HEK293 (cell line): Measurements from ENCODE around the gene THAP12.
A peak's percentile ranks its signal among the peaks of the same experiment; 100 is the strongest.

ENCODE experiments used
- CTCF ChIA-PET: fragments of 350-600 bp; formaldehyde crosslinking; extraction: SDS; loops from one replicate; lab custom pipeline; 2021; ENCODE audit warnings: antibody characterized with exemption; lab: Yijun Ruan, JAX
- POLR2A ChIA-PET: fragments of 300-600 bp; formaldehyde crosslinking; extraction: SDS; loops from one replicate; lab custom pipeline; 2020; ENCODE audit warnings: antibody characterized with exemption, inconsistent platforms; lab: Yijun Ruan, JAX
- H3K27ac ChIP-seq: fragments of 200-500 bp; sonication (Bioruptor generic); 2 replicates; pipeline ENCODE4 v1.5.1; 2014; ENCODE audit warnings: low read depth, low read length, control low read depth, inconsistent platforms; ENCODE audit errors: extremely low read depth
- H3K36me3 ChIP-seq, 2 experiments: fragments of 200-500 bp in 1 of 2; sonication (Bioruptor generic) in 1 of 2; 1 replicate in 1 of 2; 2 replicates in 1 of 2; pipeline ENCODE4 v1.5.1; 2014 to 2017; ENCODE audit warnings: inconsistent platforms in 2 of 2, low read length in 2 of 2; ENCODE audit not compliant: control insufficient read depth in 2 of 2, insufficient read depth in 1 of 2
- H3K4me1 ChIP-seq: fragments of 200-500 bp; sonication (Bioruptor generic); 2 replicates; pipeline ENCODE4 v1.5.1; 2014; ENCODE audit warnings: mild to moderate bottlenecking, low read length, inconsistent platforms; ENCODE audit not compliant: control insufficient read depth, insufficient read depth
- H3K4me3 ChIP-seq: 2 replicates; pipeline ENCODE4 v1.5.1; 2011; ENCODE audit warnings: low read depth, mild to moderate bottlenecking, control low read depth, low read length, moderate library complexity
- H3K9me3 ChIP-seq: fragments of 200-500 bp; sonication (Bioruptor generic); 2 replicates; pipeline ENCODE4 v1.5.1; 2014; ENCODE audit warnings: low read depth, low read length, inconsistent platforms; ENCODE audit not compliant: control insufficient read depth, insufficient read depth
- AEBP2 ChIP-seq: fragments of 450-650 bp; formaldehyde crosslinking; IDR thresholded peaks from 2 replicates; pipeline ENCODE4 v1.5.1; 2016; ENCODE audit warnings: missing biosample characterization, missing genetic modification characterization, borderline replicate concordance
- ATF2 ChIP-seq: fragments of 450-650 bp; formaldehyde crosslinking; IDR thresholded peaks from 2 replicates; pipeline ENCODE4 v1.5.1; 2016; ENCODE audit warnings: missing biosample characterization, missing genetic modification characterization, low read depth
- CTCF ChIP-seq: fragments of 450-650 bp; formaldehyde crosslinking; IDR thresholded peaks from 2 replicates; pipeline ENCODE4 v1.5.1; 2016; ENCODE audit warnings: missing biosample characterization, missing genetic modification characterization
- IKZF3 ChIP-seq: fragments of 450-650 bp; IDR thresholded peaks from 2 replicates; pipeline ENCODE4 v1.5.0; 2018; ENCODE audit warnings: missing biosample characterization, mild to moderate bottlenecking, missing genetic modification characterization, moderate library complexity
- MZF1 ChIP-seq: fragments of 450-650 bp; formaldehyde crosslinking; IDR thresholded peaks from 2 replicates; pipeline ENCODE4 v1.5.1; 2017; ENCODE audit warnings: missing biosample characterization, missing genetic modification characterization, borderline replicate concordance
- SCRT1 ChIP-seq: fragments of 450-650 bp; formaldehyde crosslinking; IDR thresholded peaks from 2 replicates; pipeline ENCODE4 v1.5.1; 2016; ENCODE audit warnings: missing biosample characterization, missing genetic modification characterization, borderline replicate concordance
- SETDB1 ChIP-seq: IDR thresholded peaks from one replicate; pipeline ENCODE4 v1.6.1; 2017; ENCODE audit warnings: mild to moderate bottlenecking, low read length, moderate library complexity, mixed read lengths; ENCODE audit not compliant: insufficient read length
- ZEB2 ChIP-seq: fragments of 450-650 bp; formaldehyde crosslinking; IDR thresholded peaks from 2 replicates; pipeline ENCODE4 v1.5.1; 2016; ENCODE audit warnings: missing biosample characterization, missing genetic modification characterization
- ZNF121 ChIP-seq: fragments of 450-650 bp; formaldehyde crosslinking; IDR thresholded peaks from 2 replicates; pipeline ENCODE4 v1.5.1; 2016; ENCODE audit warnings: missing biosample characterization, missing genetic modification characterization
- ZNF132 ChIP-seq: fragments of 450-650 bp; formaldehyde crosslinking; IDR thresholded peaks from 2 replicates; pipeline ENCODE4 v1.5.1; 2017; ENCODE audit warnings: missing biosample characterization, missing genetic modification characterization, borderline replicate concordance
- ZNF133 ChIP-seq: fragments of 450-650 bp; formaldehyde crosslinking; IDR thresholded peaks from 2 replicates; pipeline ENCODE4 v1.5.1; 2016; ENCODE audit warnings: missing biosample characterization, missing genetic modification characterization
- ZNF169 ChIP-seq: fragments of 450-650 bp; formaldehyde crosslinking; IDR thresholded peaks from 2 replicates; pipeline ENCODE4 v1.5.1; 2016; ENCODE audit warnings: missing biosample characterization, missing genetic modification characterization
- ZNF2 ChIP-seq: fragments of 450-650 bp; formaldehyde crosslinking; IDR thresholded peaks from 2 replicates; pipeline ENCODE4 v1.5.1; 2016; ENCODE audit warnings: missing biosample characterization, missing genetic modification characterization
- ZNF23 ChIP-seq: fragments of 450-650 bp; formaldehyde crosslinking; IDR thresholded peaks from 2 replicates; pipeline ENCODE4 v1.5.1; 2016; ENCODE audit warnings: missing biosample characterization, missing genetic modification characterization, borderline replicate concordance
- ZNF248 ChIP-seq: fragments of 450-650 bp; formaldehyde crosslinking; IDR thresholded peaks from 2 replicates; pipeline ENCODE4 v1.5.1; 2017; ENCODE audit warnings: missing biosample characterization, missing genetic modification characterization
- ZNF280C ChIP-seq: fragments of 450-650 bp; formaldehyde crosslinking; IDR thresholded peaks from 2 replicates; pipeline ENCODE4 v1.5.1; 2016; ENCODE audit warnings: missing biosample characterization, missing genetic modification characterization
- ZNF398 ChIP-seq: fragments of 450-650 bp; formaldehyde crosslinking; IDR thresholded peaks from 2 replicates; pipeline ENCODE4 v1.5.1; 2017; ENCODE audit warnings: missing biosample characterization, missing genetic modification characterization
- ZNF404 ChIP-seq: fragments of 450-650 bp; formaldehyde crosslinking; IDR thresholded peaks from 2 replicates; pipeline ENCODE4 v1.5.1; 2017; ENCODE audit warnings: missing biosample characterization, missing genetic modification characterization
- ZNF585B ChIP-seq: fragments of 450-650 bp; formaldehyde crosslinking; IDR thresholded peaks from 2 replicates; pipeline ENCODE4 v1.5.1; 2016; ENCODE audit warnings: missing biosample characterization, missing genetic modification characterization
- ZNF623 ChIP-seq: fragments of 450-650 bp; formaldehyde crosslinking; IDR thresholded peaks from 2 replicates; pipeline ENCODE4 v1.5.1; 2016; ENCODE audit warnings: missing biosample characterization, missing genetic modification characterization
- ZNF707 ChIP-seq: fragments of 450-650 bp; formaldehyde crosslinking; IDR thresholded peaks from 2 replicates; pipeline ENCODE4 v1.5.1; 2016; ENCODE audit warnings: missing biosample characterization, missing genetic modification characterization
- ZNF777 ChIP-seq: fragments of 450-650 bp; formaldehyde crosslinking; IDR thresholded peaks from 2 replicates; pipeline ENCODE4 v1.5.1; 2017; ENCODE audit warnings: missing biosample characterization, missing genetic modification characterization, borderline replicate concordance
- ZNF792 ChIP-seq: fragments of 450-650 bp; formaldehyde crosslinking; IDR thresholded peaks from 2 replicates; pipeline ENCODE4 v1.5.1; 2016; ENCODE audit warnings: missing biosample characterization, missing genetic modification characterization
- ZSCAN18 ChIP-seq: fragments of 450-650 bp; formaldehyde crosslinking; IDR thresholded peaks from 2 replicates; pipeline ENCODE4 v1.5.1; 2016; ENCODE audit warnings: missing biosample characterization, missing genetic modification characterization
- ZSCAN30 ChIP-seq: fragments of 450-650 bp; IDR thresholded peaks from 2 replicates; pipeline ENCODE4 v1.5.1; 2018; ENCODE audit warnings: missing biosample characterization, mild to moderate bottlenecking, missing genetic modification characterization, moderate library complexity

The THAP12 gene

GRCh38 chr11:76335842-76336241 is 45.1 kb downstream of the THAP12 start:
- ChIA-PET CTCF (interaction anchor here (0.7 kb wide), 2 partner anchors 347 to 758 kb away, joined by 3 read pairs; no protein-coding TSS in a partner anchor), POLR2A (no interaction called here)
- no peak for TF ChIP-seq MZF1
- no peak for TF ChIP-seq ZNF169 (tag by site-specific recombination)
- no peak for TF ChIP-seq ZNF404 (tag by site-specific recombination)
- no peak for TF ChIP-seq ZNF133 (tag by site-specific recombination)
- no peak for TF ChIP-seq ZSCAN30 (tag by site-specific recombination)
- TF ChIP-seq ZNF777 (tag by site-specific recombination): no peak
- TF ChIP-seq ZNF280C (tag by site-specific recombination): no peak
- no peak for TF ChIP-seq ZNF248 (tag by site-specific recombination)
- TF ChIP-seq ZNF132 (tag by site-specific recombination): no peak
- TF ChIP-seq ZNF23 (tag by site-specific recombination): no peak
- TF ChIP-seq ZNF2 (tag by site-specific recombination): no peak
- TF ChIP-seq ZNF121 (tag by site-specific recombination): no peak
- TF ChIP-seq CTCF (tag by site-specific recombination): no peak
- no peak for TF ChIP-seq AEBP2 (tag by site-specific recombination)
- no peak for TF ChIP-seq ZNF398
- H3K9me3 ChIP-seq: no peaks in the 10 kb centered on the region
- H3K4me1 ChIP-seq: no peaks in the 10 kb centered on the region
- H3K36me3 ChIP-seq: no peaks in the 10 kb centered on the region
- no peak overlapping the region for H3K4me3 ChIP-seq
- H3K27ac ChIP-seq: no peak overlapping the region

- H3K4me1 ChIP-seq: no peaks in the 10 kb centered on the region
- POLR2A ChIA-PET: no interaction called here
- no peak overlapping the region for H3K4me3 ChIP-seq
- no peak for TF ChIP-seq ZNF707 (tag by site-specific recombination)
- TF ChIP-seq ZSCAN18 (tag by site-specific recombination): no peak
- TF ChIP-seq SCRT1: no peak
- peak; percentile 93 for TF ChIP-seq SETDB1
- no peak for TF ChIP-seq IKZF3 (tag by site-specific recombination)
- TF ChIP-seq ZNF792: no peak
- no peak for TF ChIP-seq ZEB2
- TF ChIP-seq ZNF585B (tag by site-specific recombination): peak; percentile 93
- no peak for TF ChIP-seq ZNF623 (tag by site-specific recombination)
- no peak for TF ChIP-seq ZNF23 (tag by site-specific recombination)
- no peak for TF ChIP-seq ATF2 (tag by site-specific recombination)
- H3K27ac ChIP-seq: no peak overlapping the region
- no peaks in the 10 kb centered on the region for H3K36me3 ChIP-seq
- CTCF ChIA-PET: no interaction called here
- H3K9me3 ChIP-seq: no peaks in the 10 kb centered on the region
These were observed 46.0 kb downstream of the THAP12 start for GRCh38 chr11:76334826-76335389.
